ENCODE results near the gene C5orf52.
"Not testable (repeated sequence)": the region's sequence is repeated elsewhere in the genome, so short reads cannot be mapped to it uniquely, and the experiment has no call there.

The C5orf52 gene

DNA sequence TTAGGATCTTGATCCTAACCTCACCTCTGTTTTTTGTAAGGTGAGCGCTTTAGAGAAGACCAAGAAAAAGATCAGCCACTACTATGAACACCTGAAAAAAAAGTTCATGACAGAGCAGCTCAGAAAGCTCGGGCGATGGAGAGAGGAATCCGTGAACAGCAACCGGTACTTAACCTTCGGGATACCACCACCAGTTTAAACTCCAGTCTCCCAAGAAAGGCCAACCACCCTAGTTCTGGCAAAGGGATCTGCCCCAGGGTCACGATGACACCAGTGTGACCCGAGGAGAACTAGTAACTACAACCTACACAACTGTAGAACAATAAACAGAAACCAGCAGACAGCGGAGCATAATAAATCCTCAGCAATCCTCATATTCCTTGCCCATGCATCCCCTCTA, 8.5 kb downstream of the C5orf52 start:
- DNase-seq: no peak

- DNase-seq: no peak
Observed at GRCh38 chr5:157680239-157680638, 8.9 kb downstream of the C5orf52 start.

DNA sequence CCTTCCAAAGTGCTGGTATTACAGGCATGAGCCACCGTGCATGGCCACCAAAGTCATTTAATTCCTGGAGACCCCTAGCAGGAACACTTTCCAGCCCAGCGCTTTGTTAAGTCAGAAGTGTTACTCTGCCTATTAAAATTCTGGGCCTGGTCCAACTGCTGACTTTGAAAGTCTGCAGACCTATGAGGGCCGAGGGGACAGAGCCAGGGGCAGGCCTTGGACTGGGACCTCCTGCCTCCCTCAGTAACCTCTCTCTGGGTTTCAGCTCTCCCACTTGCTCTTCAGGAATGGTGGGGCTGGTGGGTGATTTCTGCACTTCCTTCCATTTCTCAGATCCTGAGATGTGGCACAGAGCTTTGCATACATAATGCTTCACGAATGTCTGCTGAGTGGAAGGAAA, 9.7 kb downstream of the C5orf52 start:
- DNase-seq: no peak

DNA sequence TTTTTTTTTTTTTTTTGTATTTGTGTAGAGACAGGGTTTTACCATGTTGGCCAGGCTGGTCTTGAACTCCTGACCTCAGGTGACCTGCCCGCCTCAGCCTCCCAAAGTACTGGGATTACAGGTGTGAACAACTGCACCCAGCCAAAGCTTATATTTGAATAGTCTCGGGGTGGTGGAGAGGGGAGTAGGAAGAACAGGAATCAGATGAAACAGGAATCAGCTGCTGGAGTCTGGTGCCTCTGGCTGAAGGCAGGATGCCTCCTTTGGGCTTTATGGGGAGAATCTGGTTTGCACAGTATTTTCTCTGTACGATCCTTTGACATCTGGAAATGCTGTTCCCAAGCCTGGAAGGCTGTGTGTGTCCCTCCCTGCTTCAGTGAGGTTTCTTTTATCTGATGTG, 10.9 kb downstream of the C5orf52 start:
- no peak for DNase-seq

DNA sequence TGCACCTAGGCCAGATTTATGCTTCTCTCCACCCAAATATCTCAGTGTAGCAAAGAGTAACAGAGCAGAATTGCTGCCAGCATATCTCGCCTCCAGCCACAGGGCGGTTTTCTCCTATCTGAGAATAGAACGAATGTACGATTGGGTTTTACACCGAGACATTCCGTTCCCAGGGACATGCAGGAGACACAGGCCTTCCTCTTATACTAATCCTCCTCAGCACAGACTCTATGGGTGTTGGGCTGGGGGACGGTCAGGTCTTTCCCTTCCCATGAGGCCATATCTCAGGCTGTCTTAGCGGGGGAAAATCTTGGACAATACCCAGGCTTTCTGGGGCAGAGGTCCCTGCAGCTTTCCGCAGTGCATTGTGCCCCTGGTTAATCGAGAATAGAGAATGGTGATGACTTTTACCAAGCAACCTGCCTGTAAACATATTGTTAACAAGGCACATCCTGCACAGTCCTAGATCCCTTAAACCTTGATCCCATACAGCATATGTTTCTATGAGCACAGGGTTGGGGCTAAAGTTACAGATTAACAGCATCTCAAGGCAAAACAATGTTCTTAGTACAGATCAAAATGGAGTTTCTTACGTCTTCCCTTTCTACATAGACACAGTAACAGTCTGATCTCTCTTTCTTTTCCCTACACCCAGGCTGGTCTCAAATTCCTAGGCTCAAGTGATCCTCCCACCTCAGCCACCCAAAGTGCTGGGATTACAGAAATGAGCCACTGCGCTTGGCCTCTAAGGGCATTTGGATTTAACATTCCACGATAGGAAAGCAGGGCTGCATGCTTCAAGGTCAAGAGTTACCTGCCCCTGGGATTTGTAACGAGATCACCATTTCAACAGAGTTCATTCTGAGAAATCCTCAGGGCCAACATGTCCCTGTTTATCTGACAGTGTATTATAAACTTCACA, 15.2 kb downstream of the C5orf52 start:
- DNase-seq: not testable (repeated sequence)

DNA sequence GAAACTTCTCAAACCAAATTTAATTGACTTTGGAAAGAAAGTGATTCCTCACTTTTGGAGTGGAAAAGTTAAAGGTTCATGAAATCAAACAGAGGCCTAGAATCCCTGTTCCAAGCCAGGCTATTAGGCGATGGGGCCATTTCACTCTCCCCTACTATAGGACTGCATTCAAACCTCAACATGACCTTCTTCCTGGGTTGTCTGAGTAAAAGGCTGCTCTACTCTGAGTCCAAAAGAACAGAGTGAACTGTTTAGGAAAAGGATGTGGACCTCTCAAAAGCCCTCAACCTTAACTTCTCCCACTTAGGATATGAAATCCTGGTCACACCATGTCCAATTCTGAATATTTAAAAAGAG, 15.8 kb downstream of the C5orf52 start:
- DNase-seq: no peak

DNA sequence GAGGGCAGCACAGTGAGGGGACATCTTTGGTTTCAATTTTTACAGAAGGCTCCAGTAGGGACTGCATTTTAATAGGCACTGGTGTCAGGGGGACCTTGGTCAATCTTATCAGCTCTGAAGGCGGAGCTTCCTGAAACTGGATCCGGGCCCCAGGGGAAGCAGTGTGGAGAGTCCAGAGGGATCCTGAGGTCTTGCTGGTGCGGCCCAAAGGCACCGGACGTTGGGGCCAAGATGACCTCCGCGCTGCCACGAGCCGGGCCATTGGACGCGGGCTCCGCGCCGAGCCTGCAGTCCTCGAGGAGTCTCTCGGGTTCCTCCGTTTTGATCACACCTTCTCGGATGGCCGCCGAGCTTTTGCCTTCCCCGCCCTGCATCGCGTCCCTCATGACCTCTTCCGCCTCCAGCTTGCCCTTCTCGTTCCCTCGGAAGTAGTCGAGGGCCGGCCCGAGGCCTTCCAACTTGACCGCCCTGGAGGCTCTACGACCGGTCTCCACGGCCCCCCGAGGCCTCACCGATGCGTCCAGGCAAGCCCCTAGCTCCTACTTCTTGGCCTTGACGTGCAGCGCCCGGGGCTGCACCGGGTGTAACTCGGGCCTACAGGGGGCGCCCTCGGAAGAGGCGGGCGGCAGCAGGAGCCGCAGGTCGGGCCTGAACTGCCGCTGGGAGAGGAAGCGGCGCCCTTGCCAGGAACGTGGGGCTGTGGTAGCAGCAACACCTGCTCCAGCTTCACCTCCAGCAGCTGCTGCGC, 18.8 kb downstream of the C5orf52 start:
- no peak for DNase-seq

GRCh38 chr5:157690690-157691433, 19.5 kb downstream of the C5orf52 start:
- DNase-seq: no peak

GRCh38 chr5:157693816-157694215, 22.5 kb downstream of the C5orf52 start:
- not testable (repeated sequence) for DNase-seq

- not testable (repeated sequence) for DNase-seq
Observed at GRCh38 chr5:157696154-157696553, 24.8 kb downstream of the C5orf52 start.

GRCh38 chr5:157698674-157699073, 27.3 kb downstream of the C5orf52 start:
- DNase-seq: not testable (repeated sequence)

- DNase-seq: no peak
Observed at GRCh38 chr5:157703736-157704135, 32.4 kb downstream of the C5orf52 start.

DNA sequence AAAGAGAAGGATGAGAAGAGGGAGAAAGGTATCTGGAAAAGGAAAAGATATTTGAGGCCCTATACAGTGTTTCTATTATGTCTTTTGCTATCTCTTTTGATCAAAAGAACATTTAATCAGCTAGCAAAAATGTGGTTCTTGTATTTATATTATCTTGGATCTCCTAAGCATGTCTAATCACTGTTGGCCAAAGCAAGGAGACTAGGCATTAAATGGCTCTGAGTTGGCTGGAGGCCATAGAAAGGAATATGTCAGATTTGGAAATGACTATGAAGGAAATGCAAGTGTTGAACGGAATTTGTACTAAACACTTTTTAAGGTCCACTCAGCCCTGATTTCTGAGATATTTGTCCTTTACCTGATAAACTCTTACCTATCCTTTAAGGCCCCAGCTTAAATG, 37.5 kb downstream of the C5orf52 start:
- DNase-seq: no peak

DNA sequence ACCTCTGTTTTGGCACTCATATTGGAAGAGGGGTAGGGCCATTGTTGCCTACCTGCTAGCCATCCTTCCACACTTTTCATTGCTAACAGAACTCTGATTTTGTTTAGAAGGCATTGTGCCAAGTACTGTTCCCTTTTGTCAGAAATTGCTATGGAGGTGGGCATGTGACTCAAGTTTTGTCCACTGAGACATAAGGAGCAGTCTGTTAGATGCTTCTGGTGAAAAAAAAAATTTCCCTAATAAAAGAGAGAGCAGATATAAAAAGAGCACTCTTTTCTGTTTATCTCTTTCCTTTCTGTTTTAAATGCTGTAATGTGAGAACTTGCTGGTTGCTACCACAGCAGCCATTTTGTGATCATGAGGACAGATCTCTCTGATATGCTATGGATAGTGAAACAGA, 38.0 kb downstream of the C5orf52 start:
- no peak for DNase-seq

DNA sequence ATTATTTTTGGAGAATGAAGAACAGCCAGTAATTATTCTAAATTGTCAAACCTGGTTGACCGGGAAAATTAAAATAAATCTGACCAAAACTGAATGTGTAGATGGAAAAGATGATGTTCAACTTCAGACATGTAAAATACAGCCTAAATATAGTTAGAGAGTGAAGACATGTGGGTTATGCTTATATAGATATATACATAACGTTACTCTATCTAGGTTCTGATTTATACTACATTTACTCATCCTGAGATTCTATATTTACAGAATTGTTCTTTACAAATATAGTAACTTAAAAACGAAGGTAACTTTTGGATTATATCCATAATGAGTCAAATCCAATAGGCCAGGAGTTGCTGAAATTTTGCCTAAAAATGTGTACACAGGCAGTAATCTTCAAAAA, 39.1 kb downstream of the C5orf52 start:
- DNase-seq: no peak

DNA sequence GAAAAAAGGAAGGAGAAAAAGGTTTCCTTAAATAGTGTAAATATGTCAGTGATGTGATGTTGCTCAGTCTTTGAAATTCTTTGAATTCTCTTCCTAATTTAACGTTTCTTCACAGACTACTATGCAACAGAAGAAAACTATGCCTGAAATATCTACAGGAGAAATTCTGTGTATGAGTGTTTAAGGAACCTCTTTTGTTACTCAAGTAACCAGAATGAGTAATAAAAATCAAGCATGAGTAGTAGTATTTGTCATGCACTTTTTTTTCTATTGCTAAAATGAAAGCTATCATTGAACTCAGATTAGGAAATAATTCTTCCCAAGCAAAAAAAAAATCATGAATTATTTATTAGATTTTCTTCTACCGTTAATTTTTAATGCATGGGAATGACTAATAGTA, 39.5 kb downstream of the C5orf52 start:
- DNase-seq: peak; percentile 39

- DNase-seq: no peak
Observed at GRCh38 chr5:157713830-157714595, 42.7 kb downstream of the C5orf52 start.

DNA sequence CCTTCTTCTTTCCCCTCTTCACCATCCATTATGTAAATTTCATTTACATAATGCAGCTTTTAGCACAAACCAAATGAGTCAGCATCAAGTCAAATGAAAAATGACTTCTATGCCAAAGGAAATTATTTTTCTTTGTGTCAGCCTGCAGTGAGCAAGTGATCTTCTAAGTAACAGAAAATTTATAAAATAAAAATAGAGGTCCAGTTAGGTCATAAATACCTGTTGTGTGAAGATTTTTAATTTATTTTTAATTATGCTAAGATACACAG, 43.2 kb downstream of the C5orf52 start:
- DNase-seq: no peak

DNA sequence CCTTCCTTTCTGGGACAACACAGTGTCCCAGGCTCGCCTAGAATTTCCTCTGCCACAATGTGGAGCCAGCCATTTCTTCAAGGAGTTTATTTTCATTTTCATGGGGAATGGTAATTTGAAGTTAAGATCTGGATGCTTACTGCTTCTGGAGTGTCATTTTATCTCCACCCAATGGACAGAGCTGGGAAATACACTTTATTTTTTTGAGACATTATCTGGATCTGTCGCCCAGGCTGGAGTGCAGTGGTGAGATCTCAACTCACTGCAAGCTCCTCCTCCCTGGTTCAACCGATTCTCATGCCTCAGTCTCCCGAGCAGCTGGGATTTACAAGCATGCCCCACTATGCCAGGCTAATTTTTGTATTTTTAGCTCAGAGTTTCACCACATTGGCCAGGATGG, 47.2 kb downstream of the C5orf52 start:
- DNase-seq: peak; percentile 36

DNA sequence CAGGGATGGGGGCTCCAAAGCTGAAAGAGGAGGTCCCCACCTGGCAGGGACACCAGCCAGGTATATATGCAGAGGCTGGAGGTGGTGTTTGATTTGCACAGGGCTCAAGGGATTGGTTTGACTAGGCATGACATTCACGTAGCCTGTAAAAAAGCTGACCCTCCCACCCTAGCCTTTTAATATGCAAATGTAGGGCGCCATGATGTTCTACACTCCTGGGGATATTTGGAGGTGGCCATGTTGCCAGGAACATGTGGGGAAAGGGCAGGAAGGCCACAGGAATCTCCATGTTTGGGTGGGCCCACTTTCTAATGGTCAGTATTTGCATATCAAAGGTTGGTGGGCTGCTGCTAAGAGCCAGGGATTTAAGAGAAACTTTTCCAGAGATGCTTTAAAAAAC, 47.9 kb downstream of the C5orf52 start:
- no peak for DNase-seq

- DNase-seq: no peak
Observed at GRCh38 chr5:157721159-157721558, 49.8 kb downstream of the C5orf52 start.

DNA sequence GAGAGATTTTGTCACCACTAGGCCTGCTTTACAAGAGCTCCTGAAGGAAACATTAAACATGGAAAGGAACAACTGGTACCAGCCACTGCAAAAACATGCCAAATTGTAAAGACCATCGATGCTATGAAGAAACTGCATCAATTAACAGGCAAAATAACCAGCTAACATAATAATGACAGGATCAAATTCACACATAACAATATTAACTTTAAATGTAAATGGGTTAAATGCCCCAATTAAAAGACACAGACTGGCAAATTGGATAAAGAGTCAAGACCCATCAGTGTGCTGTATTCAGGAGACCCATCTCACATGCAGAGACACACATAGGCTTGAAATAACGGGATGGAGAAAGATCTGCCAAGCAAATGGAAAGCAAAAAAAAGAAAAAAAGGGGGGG, 51.6 kb downstream of the C5orf52 start:
- DNase-seq: not testable (repeated sequence)

- not testable (repeated sequence) for DNase-seq
Observed at GRCh38 chr5:157726607-157727006, 55.3 kb downstream of the C5orf52 start.

Measured in NCI-H226 (cell line).